HUES64 (cell line): ENCODE measurements around the gene PARM1. TPM values are rescaled to one million over a fixed set of nuclear protein-coding genes. Genes with fewer than 3 reads are reported as not detected.
A peak's percentile ranks its signal among the peaks of the same experiment; 100 is the strongest.

ENCODE experiments used
- H3K27ac ChIP-seq: 2 replicates; pipeline ENCODE4 v1.7.0; 2013; ENCODE audit warnings: low read depth, low read length, inconsistent platforms
- H3K27me3 ChIP-seq: 2 replicates; pipeline ENCODE4 v1.6.1; 2013; ENCODE audit warnings: mild to moderate bottlenecking, low read length; ENCODE audit not compliant: insufficient read depth
- H3K36me3 ChIP-seq: 2 replicates; pipeline ENCODE4 v1.6.1; 2013; ENCODE audit warnings: mild to moderate bottlenecking, low read length; ENCODE audit not compliant: insufficient read depth
- H3K4me1 ChIP-seq: 2 replicates; pipeline ENCODE4 v1.6.1; 2013; ENCODE audit warnings: mild to moderate bottlenecking, low read length, moderate library complexity; ENCODE audit not compliant: insufficient read depth
- H3K4me3 ChIP-seq: 2 replicates; pipeline ENCODE4 v1.5.1; 2013; ENCODE audit warnings: mild to moderate bottlenecking, low read length, moderate library complexity
- H3K9ac ChIP-seq: 2 replicates; pipeline ENCODE4 v1.6.1; 2013; ENCODE audit warnings: mild to moderate bottlenecking, low read depth, low read length
- H3K9me3 ChIP-seq: 2 replicates; pipeline ENCODE4 v1.6.1; 2013; ENCODE audit warnings: low read depth, low read length; ENCODE audit not compliant: insufficient read depth
- WGBS: fragments of 150-250, 120-280 bp; methylation state at CpG from one replicate; pipeline ENCODE4 v1.1.7; 2013; ENCODE audit warnings: missing lambda C conversion rate; 5-methylcytosine and 5-hydroxymethylcytosine counted together
- polyA plus RNA-seq, 2 experiments: library from polyadenylated mRNA; stranded (reverse); fragments of 50-300 nt; gene quantifications; one replicate each; pipeline ENCODE4 v1.2.3, GENCODE V29; 2013

Gene PARM1, protein sequence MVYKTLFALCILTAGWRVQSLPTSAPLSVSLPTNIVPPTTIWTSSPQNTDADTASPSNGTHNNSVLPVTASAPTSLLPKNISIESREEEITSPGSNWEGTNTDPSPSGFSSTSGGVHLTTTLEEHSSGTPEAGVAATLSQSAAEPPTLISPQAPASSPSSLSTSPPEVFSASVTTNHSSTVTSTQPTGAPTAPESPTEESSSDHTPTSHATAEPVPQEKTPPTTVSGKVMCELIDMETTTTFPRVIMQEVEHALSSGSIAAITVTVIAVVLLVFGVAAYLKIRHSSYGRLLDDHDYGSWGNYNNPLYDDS
- 5.5 TPM for polyA plus RNA-seq (2013, experiment 1 of 2)
- polyA plus RNA-seq (2013, experiment 2 of 2), result 6.3 TPM

GRCh38 chr4:74932832-74933561 is at the start of gene PARM1:
Gene PARM1 (plus strand): TSS chr4:74933116. CDS start chr4:74933328, 212 bp downstream.
- under 1% methylated on average over 64 of the region's 64 CpGs for WGBS
- H3K27ac ChIP-seq, result no peak within 1 kb of the TSS
- peak within 1 kb of the TSS; percentile 23 for H3K9ac ChIP-seq

GRCh38 chr4:74884266-74884665 is 48.6 kb upstream of the PARM1 start:
- Histone ChIP-seq H3K4me3 (no peak overlapping the region), H3K27ac (no peak overlapping the region), H3K9me3 (no peaks in the 10 kb centered on the region), H3K4me1 (no peaks in the 10 kb centered on the region), H3K9ac (no peak overlapping the region), H3K27me3 (no peaks in the 10 kb centered on the region), H3K36me3 (no peaks in the 10 kb centered on the region)
- WGBS, result 90% methylated on average over 2 of the region's 2 CpGs

More at GRCh38 chr4:74932832-74933561, at the start of gene PARM1:
- peaks cover 43% of the 10 kb centered on the region for H3K27me3 ChIP-seq
- peaks cover 22% of the 10 kb centered on the region for H3K4me1 ChIP-seq
- no peaks in the 10 kb centered on the region for H3K9me3 ChIP-seq
- H3K4me3 ChIP-seq, result peak within 1 kb of the TSS; percentile 68
- H3K36me3 ChIP-seq, result no peaks in the 10 kb centered on the region

DNA sequence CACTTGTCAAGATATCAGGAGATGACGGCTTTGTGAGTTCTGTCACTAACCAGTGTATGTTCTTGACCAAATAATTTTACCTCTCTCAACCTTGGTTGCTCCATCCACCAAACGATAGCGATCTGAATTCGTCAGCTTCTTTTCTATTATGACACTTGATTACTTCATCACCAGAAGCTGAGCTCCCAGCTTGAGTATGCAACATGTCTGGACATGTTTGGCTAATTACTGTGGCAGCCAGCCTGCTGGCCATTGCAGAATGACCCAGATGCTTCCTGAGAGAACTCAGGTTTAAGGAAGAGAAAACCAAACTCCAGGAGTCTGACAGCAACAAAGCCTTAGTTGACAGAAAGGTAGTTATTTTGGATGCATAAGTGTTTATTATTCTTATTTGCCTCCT is 46.4 kb upstream of the PARM1 start:
- no peak overlapping the region for H3K4me3 ChIP-seq
- H3K36me3 ChIP-seq, result no peaks in the 10 kb centered on the region
- no peaks in the 10 kb centered on the region for H3K27me3 ChIP-seq
- no peak overlapping the region for H3K9ac ChIP-seq
- no peak overlapping the region for H3K27ac ChIP-seq
- no peaks in the 10 kb centered on the region for H3K4me1 ChIP-seq
- WGBS, result 97% methylated on average over 4 of the region's 4 CpGs
- H3K9me3 ChIP-seq, result no peaks in the 10 kb centered on the region

GRCh38 chr4:74890341-74890740 is 42.6 kb upstream of the PARM1 start:
- Histone ChIP-seq H3K27me3 (no peaks in the 10 kb centered on the region), H3K36me3 (no peaks in the 10 kb centered on the region), H3K27ac (no peak overlapping the region), H3K4me3 (no peak overlapping the region), H3K9me3 (no peaks in the 10 kb centered on the region), H3K9ac (no peak overlapping the region), H3K4me1 (peaks cover 8% of the 10 kb centered on the region; the same call in 1 of the 2 replicates)
- 87% methylated on average over 5 of the region's 5 CpGs for WGBS

DNA sequence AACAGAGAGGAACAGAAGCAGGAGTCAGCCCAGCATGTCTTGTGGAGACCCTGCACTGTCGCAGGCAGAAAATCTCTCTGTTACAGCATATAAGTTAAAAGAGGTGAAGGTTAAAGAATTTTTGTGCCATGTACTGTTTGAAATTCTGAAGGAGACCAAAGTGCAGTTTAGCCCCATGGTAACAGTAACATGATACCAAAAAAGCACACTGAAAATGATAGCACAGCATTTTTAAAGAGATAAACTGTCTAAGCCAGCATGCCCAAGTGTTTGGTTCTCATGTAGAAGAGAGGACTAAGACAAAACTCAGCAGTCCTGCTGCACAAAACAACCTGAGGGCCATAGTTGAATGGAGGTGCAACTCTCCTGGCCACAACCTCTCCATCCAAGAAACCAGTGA is 41.9 kb upstream of the PARM1 start:
- Histone ChIP-seq H3K9ac (no peak overlapping the region), H3K4me3 (no peak overlapping the region), H3K27ac (no peak overlapping the region), H3K27me3 (no peaks in the 10 kb centered on the region), H3K9me3 (no peaks in the 10 kb centered on the region), H3K36me3 (no peaks in the 10 kb centered on the region), H3K4me1 (peaks cover 8% of the 10 kb centered on the region; the same call in 1 of the 2 replicates)
- WGBS, result 94% methylated on average over 1 of the region's 1 CpG

DNA sequence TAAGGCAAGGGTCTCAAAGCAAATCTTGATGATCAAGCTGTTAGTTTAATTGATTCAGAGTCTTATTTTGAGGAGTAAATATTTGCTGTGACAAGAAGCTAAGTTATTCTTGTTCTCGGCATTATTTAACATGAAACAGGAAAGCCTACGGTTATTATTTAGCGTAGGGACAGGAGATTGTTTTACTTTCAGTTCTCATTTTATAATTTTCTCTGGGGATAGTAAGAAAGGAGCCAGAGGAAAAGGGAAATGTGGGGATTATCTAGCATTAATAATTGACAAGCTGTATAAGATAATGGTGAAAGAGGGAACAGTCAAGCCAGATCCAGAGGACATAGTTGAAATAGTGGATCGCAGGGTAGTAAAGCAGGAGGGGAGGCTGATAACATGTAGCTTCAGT is 39.7 kb upstream of the PARM1 start:
- Histone ChIP-seq H3K27me3 (no peaks in the 10 kb centered on the region), H3K36me3 (no peaks in the 10 kb centered on the region), H3K4me3 (no peak overlapping the region), H3K9me3 (no peaks in the 10 kb centered on the region), H3K27ac (no peak overlapping the region), H3K4me1 (peaks cover 8% of the 10 kb centered on the region; the same call in 1 of the 2 replicates), H3K9ac (no peak overlapping the region)
- WGBS, result 98% methylated on average over 4 of the region's 4 CpGs

DNA sequence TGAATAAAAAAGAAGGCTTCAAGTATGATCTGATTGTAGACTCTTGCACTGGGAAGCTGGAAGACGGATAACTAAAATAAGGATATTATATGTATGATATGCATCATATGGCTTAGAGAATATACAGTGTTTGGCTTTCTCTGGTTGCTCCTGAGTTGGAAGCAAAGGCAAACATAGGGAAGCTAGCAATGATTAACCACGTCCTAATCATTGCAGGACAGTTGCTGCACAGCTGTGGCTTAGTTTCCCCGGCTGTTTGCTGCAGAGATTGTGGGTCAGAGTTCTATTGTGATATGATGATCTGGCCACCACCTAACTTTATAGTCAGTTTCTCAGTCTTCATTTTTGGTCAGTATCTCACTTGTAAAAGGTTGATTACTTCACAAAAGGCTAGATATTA is 36.3 kb upstream of the PARM1 start:
- WGBS, result 89% methylated on average over 3 of the region's 3 CpGs
- no peak overlapping the region for H3K9ac ChIP-seq
- H3K27me3 ChIP-seq, result no peaks in the 10 kb centered on the region
- peaks cover 8% of the 10 kb centered on the region; the same call in 1 of the 2 replicates for H3K4me1 ChIP-seq
- no peaks in the 10 kb centered on the region for H3K9me3 ChIP-seq
- H3K36me3 ChIP-seq, result no peaks in the 10 kb centered on the region
- no peak overlapping the region for H3K27ac ChIP-seq
- no peak overlapping the region for H3K4me3 ChIP-seq

GRCh38 chr4:74897386-74897785 is 35.5 kb upstream of the PARM1 start:
- H3K27ac ChIP-seq, result no peak overlapping the region
- H3K9me3 ChIP-seq, result no peaks in the 10 kb centered on the region
- H3K4me1 ChIP-seq, result peaks cover 5% of the 10 kb centered on the region; the same call in 1 of the 2 replicates
- no peak overlapping the region for H3K4me3 ChIP-seq
- H3K9ac ChIP-seq, result no peak overlapping the region
- WGBS, result 94% methylated on average over 2 of the region's 2 CpGs
- H3K27me3 ChIP-seq, result no peaks in the 10 kb centered on the region
- no peaks in the 10 kb centered on the region for H3K36me3 ChIP-seq

DNA sequence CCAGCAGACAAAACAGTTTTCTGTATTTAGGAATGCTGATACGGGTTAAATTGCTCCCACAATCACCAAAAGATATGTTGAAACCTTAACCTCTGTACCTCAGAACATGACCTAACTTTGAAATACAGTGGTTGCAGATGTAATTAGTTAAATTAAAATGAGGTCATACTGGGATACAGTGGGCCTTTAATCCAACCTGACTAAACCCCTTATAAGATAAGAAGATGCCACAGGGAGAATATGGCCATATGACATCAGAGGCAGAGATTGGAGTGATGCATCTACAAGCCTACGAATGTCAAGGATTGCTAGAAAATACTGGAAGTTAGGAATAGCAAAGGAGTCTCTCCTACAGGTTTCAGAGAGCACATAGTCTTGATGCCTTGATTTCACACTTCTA is 32.1 kb upstream of the PARM1 start:
- Histone ChIP-seq H3K27me3 (no peaks in the 10 kb centered on the region), H3K9me3 (no peaks in the 10 kb centered on the region), H3K4me1 (no peaks in the 10 kb centered on the region), H3K27ac (no peak overlapping the region), H3K4me3 (no peak overlapping the region), H3K9ac (no peak overlapping the region), H3K36me3 (no peaks in the 10 kb centered on the region)
- whole genome bisulfite sequencing, result 95% methylated on average over 2 of the region's 2 CpGs

- no peaks in the 10 kb centered on the region for H3K4me1 ChIP-seq
- WGBS, result 95% methylated on average over 3 of the region's 3 CpGs
- H3K36me3 ChIP-seq, result no peaks in the 10 kb centered on the region
Measured at GRCh38 chr4:74904509-74905065, 28.3 kb upstream of the PARM1 start.

GRCh38 chr4:74906771-74907170 is 26.1 kb upstream of the PARM1 start:
- H3K9me3 ChIP-seq, result no peaks in the 10 kb centered on the region
- H3K4me3 ChIP-seq, result no peak overlapping the region
- H3K36me3 ChIP-seq, result no peaks in the 10 kb centered on the region
- WGBS, result 97% methylated on average over 2 of the region's 2 CpGs
- no peak overlapping the region for H3K27ac ChIP-seq
- H3K9ac ChIP-seq, result no peak overlapping the region
- no peaks in the 10 kb centered on the region for H3K27me3 ChIP-seq
- no peaks in the 10 kb centered on the region for H3K4me1 ChIP-seq

More at GRCh38 chr4:74904509-74905065, 28.3 kb upstream of the PARM1 start:
- Histone ChIP-seq H3K27ac (no peak overlapping the region), H3K9ac (no peak overlapping the region), H3K27me3 (no peaks in the 10 kb centered on the region), H3K9me3 (no peaks in the 10 kb centered on the region), H3K4me3 (no peak overlapping the region)
